Measurements from ENCODE around the gene AGBL1.

The AGBL1 gene

DNA sequence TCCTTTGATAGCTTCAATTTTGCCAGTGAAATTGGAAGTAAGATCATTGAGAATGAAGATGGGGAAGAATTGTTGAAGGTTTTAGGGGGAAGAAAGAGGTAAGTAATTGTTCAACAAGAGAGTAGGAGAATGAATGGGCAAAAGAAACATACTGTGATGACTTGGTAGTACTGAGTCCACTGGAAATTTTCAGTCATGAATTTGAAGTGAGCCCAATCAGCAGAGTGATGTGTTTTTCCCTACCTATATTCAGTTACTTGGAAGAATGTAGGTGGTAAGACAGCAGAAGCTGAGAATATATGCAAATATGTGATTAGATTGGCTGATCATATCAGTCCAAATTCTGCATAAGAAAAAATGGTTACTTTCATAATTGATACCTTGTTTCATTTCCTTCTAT, 569.6 kb downstream of the AGBL1 start:
- no peaks in the 10 kb centered on the region for H3K4me1 ChIP-seq (ENCODE audit: low read depth, poor library complexity, severe bottlenecking)
- H4K20me1 ChIP-seq (ENCODE audit: insufficient read depth) = no peaks in the 10 kb centered on the region
- no peaks in the 10 kb centered on the region for H3K27me3 ChIP-seq (ENCODE audit: insufficient read depth, low read depth)
- no peak overlapping the region for H3K4me3 ChIP-seq (IDR thresholded peaks at IDR 0.05; ENCODE audit: insufficient read depth, low read depth, low read length)
- H3K79me2 ChIP-seq (ENCODE audit: insufficient read depth, low read depth) = no peaks in the 10 kb centered on the region
- H3K9ac ChIP-seq = no peak overlapping the region
- no peak overlapping the region for H3K27ac ChIP-seq
- H3K36me3 ChIP-seq (ENCODE audit: insufficient read depth) = no peaks in the 10 kb centered on the region
- no peak overlapping the region for H3K4me2 ChIP-seq
- TF ChIP-seq, protein P1, sequence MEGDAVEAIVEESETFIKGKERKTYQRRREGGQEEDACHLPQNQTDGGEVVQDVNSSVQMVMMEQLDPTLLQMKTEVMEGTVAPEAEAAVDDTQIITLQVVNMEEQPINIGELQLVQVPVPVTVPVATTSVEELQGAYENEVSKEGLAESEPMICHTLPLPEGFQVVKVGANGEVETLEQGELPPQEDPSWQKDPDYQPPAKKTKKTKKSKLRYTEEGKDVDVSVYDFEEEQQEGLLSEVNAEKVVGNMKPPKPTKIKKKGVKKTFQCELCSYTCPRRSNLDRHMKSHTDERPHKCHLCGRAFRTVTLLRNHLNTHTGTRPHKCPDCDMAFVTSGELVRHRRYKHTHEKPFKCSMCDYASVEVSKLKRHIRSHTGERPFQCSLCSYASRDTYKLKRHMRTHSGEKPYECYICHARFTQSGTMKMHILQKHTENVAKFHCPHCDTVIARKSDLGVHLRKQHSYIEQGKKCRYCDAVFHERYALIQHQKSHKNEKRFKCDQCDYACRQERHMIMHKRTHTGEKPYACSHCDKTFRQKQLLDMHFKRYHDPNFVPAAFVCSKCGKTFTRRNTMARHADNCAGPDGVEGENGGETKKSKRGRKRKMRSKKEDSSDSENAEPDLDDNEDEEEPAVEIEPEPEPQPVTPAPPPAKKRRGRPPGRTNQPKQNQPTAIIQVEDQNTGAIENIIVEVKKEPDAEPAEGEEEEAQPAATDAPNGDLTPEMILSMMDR (conservative IDR thresholded peaks at IDR 0.05; ENCODE audit: low read depth, low read length) = no peak
- H2AFZ ChIP-seq (ENCODE audit: low read depth) = no peak overlapping the region

DNA sequence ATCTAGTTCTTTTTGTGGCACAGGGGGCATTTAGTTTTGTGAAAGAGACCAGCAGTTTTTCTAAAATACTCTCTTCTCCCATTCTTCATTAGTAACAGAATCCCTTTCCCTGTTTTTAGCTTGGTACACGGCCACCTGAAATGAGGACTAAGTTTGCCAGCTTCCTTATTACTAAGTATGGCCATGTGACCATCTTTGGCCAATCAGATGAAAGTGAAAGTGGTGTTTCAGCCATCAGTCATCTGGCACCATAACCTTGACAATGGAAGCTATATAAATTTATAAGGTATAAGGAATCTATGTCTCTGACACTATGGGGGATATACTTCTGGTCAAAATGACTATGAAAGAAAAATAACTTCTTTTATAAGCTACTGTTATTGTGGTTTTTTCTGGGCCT, 570.4 kb downstream of the AGBL1 start:
- Histone ChIP-seq H2AFZ (ENCODE audit: low read depth) (no peak overlapping the region), H3K4me3 (IDR thresholded peaks at IDR 0.05; ENCODE audit: insufficient read depth, low read depth, low read length) (no peak overlapping the region), H3K27ac (no peak overlapping the region), H3K4me2 (no peak overlapping the region), H4K20me1 (ENCODE audit: insufficient read depth) (no peaks in the 10 kb centered on the region), H3K9ac (no peak overlapping the region), H3K4me1 (ENCODE audit: low read depth, poor library complexity, severe bottlenecking) (no peaks in the 10 kb centered on the region), H3K36me3 (ENCODE audit: insufficient read depth) (no peaks in the 10 kb centered on the region), H3K27me3 (ENCODE audit: insufficient read depth, low read depth) (no peaks in the 10 kb centered on the region), H3K79me2 (ENCODE audit: insufficient read depth, low read depth) (no peaks in the 10 kb centered on the region)
- TF ChIP-seq, protein P1 (conservative IDR thresholded peaks at IDR 0.05; ENCODE audit: low read depth, low read length) = no peak

DNA sequence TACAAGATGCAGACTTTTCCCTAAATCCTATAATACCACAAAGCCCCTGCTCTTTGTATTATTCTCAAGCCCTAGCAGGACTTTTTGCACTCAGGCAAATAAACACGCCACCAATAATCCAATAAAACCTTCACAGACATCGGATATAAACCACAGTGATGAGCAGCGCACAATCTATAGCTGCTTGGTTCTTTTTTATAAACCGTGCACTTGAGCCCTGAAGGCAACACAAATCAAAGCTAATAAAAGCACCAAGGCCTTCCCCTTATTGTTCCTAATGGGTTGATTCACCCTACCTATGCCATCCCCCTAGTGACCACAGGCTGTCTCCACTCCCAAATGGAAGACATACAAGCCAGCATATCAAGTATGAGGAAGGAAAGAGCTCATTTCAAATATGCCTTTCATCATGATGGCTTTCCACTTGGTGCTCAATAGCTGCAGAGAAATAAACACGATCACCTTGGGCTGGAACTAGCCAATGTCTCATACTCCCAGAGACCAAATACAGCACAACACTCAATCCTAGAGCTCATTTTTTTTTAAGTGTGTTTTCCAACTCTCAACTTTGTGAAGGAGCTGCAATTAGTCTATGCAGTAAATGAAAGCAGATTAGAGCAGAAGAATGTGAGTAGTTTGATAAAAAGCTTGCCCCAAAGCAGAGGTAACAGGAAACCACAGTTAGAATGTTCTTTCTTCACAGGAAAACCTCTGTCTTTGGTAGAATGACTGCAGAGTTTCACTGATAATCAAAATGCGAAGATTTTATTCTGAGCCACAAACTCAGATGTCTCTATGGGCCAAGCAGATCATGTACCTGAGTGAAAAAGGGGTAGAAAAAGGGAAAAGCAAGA, 573.9 kb downstream of the AGBL1 start:
- no peaks in the 10 kb centered on the region for H4K20me1 ChIP-seq (ENCODE audit: insufficient read depth)
- no peak overlapping the region for H3K4me3 ChIP-seq (IDR thresholded peaks at IDR 0.05; ENCODE audit: insufficient read depth, low read depth, low read length)
- H3K4me2 ChIP-seq = no peak overlapping the region
- H3K4me1 ChIP-seq (ENCODE audit: low read depth, poor library complexity, severe bottlenecking) = no peaks in the 10 kb centered on the region
- H3K9ac ChIP-seq = no peak overlapping the region
- no peaks in the 10 kb centered on the region for H3K36me3 ChIP-seq (ENCODE audit: insufficient read depth)
- H3K27me3 ChIP-seq (ENCODE audit: insufficient read depth, low read depth) = no peaks in the 10 kb centered on the region
- no peak overlapping the region for H2AFZ ChIP-seq (ENCODE audit: low read depth)
- no peak overlapping the region for H3K27ac ChIP-seq
- TF ChIP-seq, protein P1 (conservative IDR thresholded peaks at IDR 0.05; ENCODE audit: low read depth, low read length) = no peak
- H3K79me2 ChIP-seq (ENCODE audit: insufficient read depth, low read depth) = no peaks in the 10 kb centered on the region

DNA sequence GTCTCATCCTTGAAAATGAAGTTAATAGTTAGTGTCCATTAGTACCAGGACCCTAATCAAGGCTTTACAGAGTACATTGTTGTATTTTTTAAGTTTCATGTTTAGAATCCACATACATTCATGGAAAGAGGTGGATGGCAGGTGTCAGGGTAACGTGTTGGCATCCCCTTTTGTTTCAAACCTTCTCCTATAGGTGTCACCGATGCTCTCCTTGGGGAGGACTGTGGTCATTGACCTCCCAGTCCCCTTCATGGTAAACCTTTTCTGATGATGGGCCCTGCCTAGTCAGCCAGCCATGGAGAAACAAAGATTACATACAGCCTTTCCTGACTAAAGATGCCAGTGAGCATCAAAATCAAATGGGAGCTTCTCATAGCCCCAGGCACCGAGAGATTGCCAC, 574.8 kb downstream of the AGBL1 start:
- Histone ChIP-seq H3K4me2 (no peak overlapping the region), H3K36me3 (ENCODE audit: insufficient read depth) (no peaks in the 10 kb centered on the region), H3K9ac (no peak overlapping the region), H3K4me3 (IDR thresholded peaks at IDR 0.05; ENCODE audit: insufficient read depth, low read depth, low read length) (no peak overlapping the region), H3K27me3 (ENCODE audit: insufficient read depth, low read depth) (no peaks in the 10 kb centered on the region), H4K20me1 (ENCODE audit: insufficient read depth) (no peaks in the 10 kb centered on the region), H2AFZ (ENCODE audit: low read depth) (no peak overlapping the region), H3K79me2 (ENCODE audit: insufficient read depth, low read depth) (no peaks in the 10 kb centered on the region), H3K4me1 (ENCODE audit: low read depth, poor library complexity, severe bottlenecking) (no peaks in the 10 kb centered on the region), H3K27ac (no peak overlapping the region)
- TF ChIP-seq, protein P1 (conservative IDR thresholded peaks at IDR 0.05; ENCODE audit: low read depth, low read length) = no peak
